Caco-2 (cell line): Measurements from ENCODE around the gene SPRED2. TPM values are rescaled to one million over a fixed set of nuclear protein-coding genes. Genes with fewer than 3 reads are reported as not detected.

Experiments
- BruUV-seq: library from RNA; stranded (reverse); fragments of 400-500 nt; replicated peaks from 2 replicates; lab custom pipeline; 2021; lab: Mats Ljungman, UMichigan
- CTCF ChIA-PET: fragments of 300-600 bp; sonication (Branson Sonifier 250); formaldehyde crosslinking; loops from one replicate; lab custom pipeline; 2022; ENCODE audit warnings: antibody characterized with exemption; lab: Charles Lee
- POLR2A ChIA-PET: fragments of 300-600 bp; sonication (Branson Sonifier 250); formaldehyde crosslinking; loops from one replicate; lab custom pipeline; 2022; ENCODE audit warnings: antibody characterized with exemption; lab: Charles Lee
- DNase-seq, 2 experiments: peaks; one replicate each; pipeline versions ENCODE4 v3.0.0 to v3.0.0-alpha.2; 2020 to 2022
- H3K27me3 ChIP-seq: replicated peaks from 2 replicates; pipeline ENCODE4 v1.6.0; 2011; ENCODE audit warnings: low read length; ENCODE audit not compliant: control insufficient read depth, insufficient read depth
- H3K36me3 ChIP-seq: 2 replicates; pipeline ENCODE4 v1.5.1; 2011; ENCODE audit warnings: low read length; ENCODE audit not compliant: control insufficient read depth, insufficient read depth
- H3K4me1 ChIP-seq: fragments of 250-450 bp; sonication (Bioruptor Pico); 2 replicates; pipeline ENCODE4 v1.5.1; 2020; ENCODE audit warnings: mild to moderate bottlenecking
- H3K4me3 ChIP-seq: 2 replicates; pipeline ENCODE4 v1.5.1; 2011; ENCODE audit warnings: low read depth, mild to moderate bottlenecking, control low read depth, low read length
- H3K9me3 ChIP-seq: fragments of 250-450 bp; sonication (Bioruptor Pico); 2 replicates; pipeline ENCODE4 v1.5.1; 2020; ENCODE audit warnings: mild to moderate bottlenecking, moderate library complexity
- H3K27ac Mint-ChIP-seq: one replicate; pipeline ENCODE4 v1.8.0; 2022; ENCODE audit warnings: mixed read lengths; ENCODE audit not compliant: unreplicated experiment
- H3K27me3 Mint-ChIP-seq: one replicate; pipeline ENCODE4 v1.8.0; 2022; ENCODE audit warnings: mixed read lengths; ENCODE audit not compliant: insufficient read depth, unreplicated experiment
- H3K36me3 Mint-ChIP-seq: one replicate; pipeline ENCODE4 v1.8.0; 2022; ENCODE audit warnings: mild to moderate bottlenecking, mixed read lengths; ENCODE audit not compliant: insufficient read depth, unreplicated experiment
- H3K4me1 Mint-ChIP-seq: one replicate; pipeline ENCODE4 v1.8.0; 2022; ENCODE audit warnings: low read depth, mixed read lengths; ENCODE audit not compliant: unreplicated experiment
- H3K4me3 Mint-ChIP-seq: one replicate; pipeline ENCODE4 v1.8.0; 2022; ENCODE audit warnings: mild to moderate bottlenecking, moderate library complexity, mixed read lengths; ENCODE audit not compliant: unreplicated experiment
- H3K9me3 Mint-ChIP-seq: one replicate; pipeline ENCODE4 v1.8.0; 2022; ENCODE audit warnings: mixed read lengths; ENCODE audit not compliant: unreplicated experiment
- intact Hi-C: fragments of 100-400 bp; cut with micrococcal nuclease; formaldehyde crosslinking; loops from one replicate; pipeline ENCODE4 v1.10.0; 2022; ENCODE audit not compliant: unreplicated experiment
- total RNA-seq: library from RNA; stranded (reverse); gene quantifications from 2 replicates; pipeline ENCODE4 v1.2.3, GENCODE V29; 2022
- TF ChIP-seq, protein P1 (sequence below), 2 experiments: fragments of 200-600 bp in 1 of 2; IDR thresholded peaks; 1 replicate in 1 of 2; 2 replicates in 1 of 2; pipeline versions ENCODE4 v1.5.1 to v1.8.0; 2011 to 2022; ENCODE audit warnings: antibody characterized with exemption in 1 of 2, control low read depth in 1 of 2, inconsistent platforms in 1 of 2, low read depth in 1 of 2, low read length in 1 of 2, mild to moderate bottlenecking in 1 of 2, moderate library complexity in 1 of 2; ENCODE audit not compliant: insufficient read depth in 1 of 2, severe bottlenecking in 1 of 2, unreplicated experiment in 1 of 2

The SPRED2 gene
- total RNA-seq, 1 experiment from 2014 or later: 49.9 TPM

DNA sequence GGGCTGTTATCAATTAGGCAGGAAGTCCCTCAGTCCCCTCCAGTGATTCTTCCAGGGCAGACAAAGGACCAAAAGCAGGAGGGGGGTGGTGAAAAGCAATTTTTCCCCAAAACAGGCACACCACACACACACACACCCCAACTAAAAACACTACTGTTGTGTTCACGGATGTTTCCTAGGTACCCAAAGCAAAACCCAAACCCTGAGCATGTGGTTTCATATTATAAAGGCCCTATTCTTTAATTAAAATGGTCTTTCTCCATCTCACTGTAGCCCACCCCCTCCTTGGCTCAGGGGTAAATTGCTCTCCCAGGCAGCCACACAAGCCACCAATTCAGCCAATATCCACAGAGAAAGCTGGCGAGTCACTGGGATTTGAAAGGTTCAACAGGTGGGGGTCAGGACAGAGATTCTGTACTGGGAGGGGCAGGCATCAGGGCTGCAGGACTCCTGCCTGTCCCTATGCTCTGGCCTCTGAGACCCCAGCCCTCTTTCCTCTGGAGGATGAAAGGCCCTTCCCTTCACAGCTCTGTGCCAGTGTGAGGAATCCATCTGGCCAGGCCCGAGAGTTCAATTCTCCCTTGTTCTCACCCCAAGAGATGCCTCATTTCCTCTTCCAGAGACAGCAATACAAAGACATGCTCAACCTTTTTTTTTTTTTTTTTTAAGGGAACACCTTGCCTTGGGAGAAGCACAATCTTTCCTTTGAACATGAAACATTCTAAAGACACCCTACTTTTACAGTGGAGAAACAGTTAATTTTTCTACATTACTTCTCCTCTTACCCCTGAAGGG is 43.6 kb downstream of the SPRED2 start:
- Histone ChIP-seq H3K36me3 (no peaks in the 10 kb centered on the region; the same call in 1 of the 2 replicates), H3K4me3 (no peak overlapping the region), H3K4me1 (peaks cover 4% of the 10 kb centered on the region), H3K9me3 (no peaks in the 10 kb centered on the region), H3K27me3 (no peaks in the 10 kb centered on the region)
- Mint-ChIP-seq H3K27ac (no peak overlapping the region), H3K4me3 (no peak overlapping the region), H3K9me3 (no peaks in the 10 kb centered on the region), H3K4me1 (peaks cover 8% of the 10 kb centered on the region), H3K36me3 (peaks cover 10% of the 10 kb centered on the region), H3K27me3 (no peaks in the 10 kb centered on the region)
- intact Hi-C loops: no loop called here
- BruUV-seq: no TSS peak
- ChIA-PET POLR2A (no interaction called here), CTCF (no interaction called here)
- no peak for DNase-seq
- TF ChIP-seq, protein P1, sequence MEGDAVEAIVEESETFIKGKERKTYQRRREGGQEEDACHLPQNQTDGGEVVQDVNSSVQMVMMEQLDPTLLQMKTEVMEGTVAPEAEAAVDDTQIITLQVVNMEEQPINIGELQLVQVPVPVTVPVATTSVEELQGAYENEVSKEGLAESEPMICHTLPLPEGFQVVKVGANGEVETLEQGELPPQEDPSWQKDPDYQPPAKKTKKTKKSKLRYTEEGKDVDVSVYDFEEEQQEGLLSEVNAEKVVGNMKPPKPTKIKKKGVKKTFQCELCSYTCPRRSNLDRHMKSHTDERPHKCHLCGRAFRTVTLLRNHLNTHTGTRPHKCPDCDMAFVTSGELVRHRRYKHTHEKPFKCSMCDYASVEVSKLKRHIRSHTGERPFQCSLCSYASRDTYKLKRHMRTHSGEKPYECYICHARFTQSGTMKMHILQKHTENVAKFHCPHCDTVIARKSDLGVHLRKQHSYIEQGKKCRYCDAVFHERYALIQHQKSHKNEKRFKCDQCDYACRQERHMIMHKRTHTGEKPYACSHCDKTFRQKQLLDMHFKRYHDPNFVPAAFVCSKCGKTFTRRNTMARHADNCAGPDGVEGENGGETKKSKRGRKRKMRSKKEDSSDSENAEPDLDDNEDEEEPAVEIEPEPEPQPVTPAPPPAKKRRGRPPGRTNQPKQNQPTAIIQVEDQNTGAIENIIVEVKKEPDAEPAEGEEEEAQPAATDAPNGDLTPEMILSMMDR (IDR thresholded peaks at IDR 0.05; ENCODE audit: insufficient read depth in 1 of 2, low read depth in 1 of 2, low read length in 1 of 2, severe bottlenecking in 1 of 2, unreplicated experiment in 1 of 2): no peak

DNA sequence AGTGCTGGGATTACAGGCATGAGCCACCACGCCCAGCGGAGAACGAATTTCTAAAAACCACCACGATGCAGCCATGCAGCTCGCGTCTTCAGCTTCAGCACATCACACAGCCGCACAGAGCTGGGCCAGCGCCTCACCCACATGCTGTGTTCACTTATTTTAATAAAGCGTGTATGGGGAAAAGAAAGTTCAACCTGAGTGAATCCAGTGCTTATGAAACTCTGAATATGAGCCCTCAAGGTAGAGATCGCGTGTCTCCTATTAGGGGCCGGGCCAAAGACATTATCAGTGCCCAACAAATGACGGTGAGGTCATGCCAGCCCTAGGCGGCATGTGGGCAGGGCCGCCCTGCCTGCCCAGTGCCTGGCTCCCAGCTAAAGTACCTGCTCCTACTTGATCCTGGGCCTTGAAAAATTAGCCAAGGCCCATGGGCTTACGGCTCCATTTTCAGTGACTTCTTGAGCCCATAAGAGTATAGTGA is 44.3 kb downstream of the SPRED2 start:
- POLR2A ChIA-PET: no interaction called here
- H3K27me3 ChIP-seq: no peaks in the 10 kb centered on the region
- peaks cover 4% of the 10 kb centered on the region for H3K4me1 ChIP-seq
- DNase-seq: no peak
- intact Hi-C loops: no loop called here
- H3K4me1 Mint-ChIP-seq: peaks cover 8% of the 10 kb centered on the region
- H3K4me3 ChIP-seq: no peak overlapping the region
- TF ChIP-seq, protein P1 (IDR thresholded peaks at IDR 0.05; ENCODE audit: insufficient read depth in 1 of 2, low read depth in 1 of 2, low read length in 1 of 2, severe bottlenecking in 1 of 2, unreplicated experiment in 1 of 2): no peak
- peaks cover 10% of the 10 kb centered on the region for H3K36me3 Mint-ChIP-seq
- BruUV-seq: no TSS peak
- no peaks in the 10 kb centered on the region for H3K27me3 Mint-ChIP-seq
- no peaks in the 10 kb centered on the region for H3K9me3 ChIP-seq
- no peaks in the 10 kb centered on the region; the same call in 1 of the 2 replicates for H3K36me3 ChIP-seq
- H3K4me3 Mint-ChIP-seq: no peak overlapping the region
- CTCF ChIA-PET: no interaction called here
- no peak overlapping the region for H3K27ac Mint-ChIP-seq
- H3K9me3 Mint-ChIP-seq: no peaks in the 10 kb centered on the region

DNA sequence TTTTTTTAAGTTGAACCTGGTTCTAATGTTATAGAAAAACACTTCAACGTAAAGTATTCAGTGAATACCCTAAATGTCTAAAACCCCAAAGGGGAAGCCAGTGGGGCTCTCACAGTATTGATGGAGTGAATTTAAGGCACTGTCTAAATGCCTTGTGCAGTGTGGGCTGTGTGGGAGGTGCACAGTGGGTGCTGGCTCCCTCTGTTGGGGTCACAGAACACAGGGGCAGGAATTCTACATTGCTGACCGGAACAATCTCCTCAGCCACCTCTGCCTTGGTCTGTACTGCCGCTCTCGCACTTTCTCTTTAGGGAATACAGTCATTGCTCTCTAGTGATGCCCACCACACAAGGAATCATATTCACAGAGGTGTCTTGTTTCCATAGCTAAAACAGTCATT is 45.4 kb downstream of the SPRED2 start:
- peak in 1 of 2 experiments; percentile 41 for DNase-seq
- peaks cover 4% of the 10 kb centered on the region for H3K4me1 ChIP-seq
- POLR2A ChIA-PET: interaction anchor here (0.6 to 0.8 kb wide), 2 partner anchors 20 to 34 kb away, joined by 3 read pairs; no protein-coding TSS in a partner anchor
- intact Hi-C loops: loop anchor here (1.0 kb wide), 1 partner anchor 122 kb away; no protein-coding TSS in a partner anchor
- H3K4me1 Mint-ChIP-seq: peaks cover 10% of the 10 kb centered on the region
- no peak overlapping the region for H3K4me3 ChIP-seq
- H3K4me3 Mint-ChIP-seq: no peak overlapping the region
- H3K9me3 Mint-ChIP-seq: no peaks in the 10 kb centered on the region
- H3K36me3 ChIP-seq: no peaks in the 10 kb centered on the region; the same call in 1 of the 2 replicates
- H3K27ac Mint-ChIP-seq: no peak overlapping the region
- BruUV-seq: no TSS peak
- H3K27me3 Mint-ChIP-seq: no peaks in the 10 kb centered on the region
- no peaks in the 10 kb centered on the region for H3K27me3 ChIP-seq
- H3K9me3 ChIP-seq: no peaks in the 10 kb centered on the region
- CTCF ChIA-PET: interaction anchor here (0.6 to 1.6 kb wide), 3 partner anchors 9 to 24 kb away, joined by 3 to 4 read pairs (median 3); no protein-coding TSS in a partner anchor
- TF ChIP-seq, protein P1 (IDR thresholded peaks at IDR 0.05; ENCODE audit: insufficient read depth in 1 of 2, low read depth in 1 of 2, low read length in 1 of 2, severe bottlenecking in 1 of 2, unreplicated experiment in 1 of 2): peak; percentile 16 to 59
- H3K36me3 Mint-ChIP-seq: peaks cover 11% of the 10 kb centered on the region
